ENCODE results near the gene SUGP1.

- TF ChIP-seq GATA2 (IDR thresholded peaks at IDR 0.05; ENCODE audit: low read depth, low read length) (no peak), GATA3 (IDR thresholded peaks at IDR 0.05; ENCODE audit: low read depth, low read length) (no peak)
These were observed 40.5 kb downstream of the SUGP1 start for GRCh38 chr19:19279853-19280252.
